Osteocyte (in vitro differentiated cells): ENCODE measurements around the gene ANXA2R. TPM values are rescaled to one million over a fixed set of nuclear protein-coding genes. Genes with fewer than 3 reads are reported as not detected.

ENCODE experiments used
- DNase-seq: peaks from one replicate; pipeline ENCODE4 v3.0.0; 2021; ENCODE audit warnings: mixed read lengths; ENCODE audit not compliant: unreplicated experiment; ENCODE audit errors: extremely low spot score
- H3K27ac Mint-ChIP-seq: one replicate; pipeline ENCODE4 v1.8.0; 2021; ENCODE audit warnings: mild to moderate bottlenecking, mixed read lengths; ENCODE audit not compliant: unreplicated experiment
- H3K27me3 Mint-ChIP-seq: one replicate; pipeline ENCODE4 v1.8.0; 2021; ENCODE audit warnings: mixed read lengths; ENCODE audit not compliant: unreplicated experiment
- H3K36me3 Mint-ChIP-seq: one replicate; pipeline ENCODE4 v1.8.0; 2021; ENCODE audit warnings: mixed read lengths; ENCODE audit not compliant: unreplicated experiment
- H3K4me1 Mint-ChIP-seq: one replicate; pipeline ENCODE4 v1.8.0; 2021; ENCODE audit warnings: mixed read lengths; ENCODE audit not compliant: unreplicated experiment
- H3K4me3 Mint-ChIP-seq: one replicate; pipeline ENCODE4 v1.8.0; 2021; ENCODE audit warnings: mild to moderate bottlenecking, moderate library complexity, mixed read lengths; ENCODE audit not compliant: unreplicated experiment
- H3K9me3 Mint-ChIP-seq: one replicate; pipeline ENCODE4 v1.8.0; 2021; ENCODE audit warnings: mixed read lengths; ENCODE audit not compliant: unreplicated experiment
- CTCF ChIP-seq: fragments of 200-600 bp; sonication (generic); IDR thresholded peaks from 2 replicates; pipeline ENCODE4 v1.5.0; 2021; ENCODE audit warnings: antibody characterized with exemption, mild to moderate bottlenecking, moderate library complexity
- total RNA-seq: library from RNA; stranded (reverse); gene quantifications from 2 replicates; pipeline ENCODE4 v1.2.1, GENCODE V29; 2021

ANXA2R gene
- total RNA-seq, 1 donor from 2014 or later, result 5.3 TPM

GRCh38 chr5:43020399-43020746 is 19.7 kb downstream of the ANXA2R start:
- peaks cover 2% of the 10 kb centered on the region for H3K36me3 Mint-ChIP-seq
- peak overlapping the region; percentile 100 for H3K27ac Mint-ChIP-seq
- no peak for DNase-seq
- H3K4me3 Mint-ChIP-seq, result peak overlapping the region; percentile 94
- H3K4me1 Mint-ChIP-seq, result peaks cover 46% of the 10 kb centered on the region
- no peaks in the 10 kb centered on the region for H3K27me3 Mint-ChIP-seq
- no peaks in the 10 kb centered on the region for H3K9me3 Mint-ChIP-seq
- no peak for TF ChIP-seq CTCF

- peak; percentile 56 for TF ChIP-seq CTCF
- Mint-ChIP-seq H3K4me3 (peak overlapping the region; percentile 94), H3K9me3 (no peaks in the 10 kb centered on the region), H3K27me3 (no peaks in the 10 kb centered on the region), H3K4me1 (peaks cover 51% of the 10 kb centered on the region), H3K27ac (peak overlapping the region; percentile 100), H3K36me3 (peaks cover 2% of the 10 kb centered on the region)
- DNase-seq, result peak; percentile 89
Measured at GRCh38 chr5:43019614-43020398, 20.3 kb downstream of the ANXA2R start.

GRCh38 chr5:43019291-43019613 is 20.9 kb downstream of the ANXA2R start:
- Mint-ChIP-seq H3K36me3 (peaks cover 2% of the 10 kb centered on the region), H3K4me1 (peaks cover 53% of the 10 kb centered on the region), H3K4me3 (peak overlapping the region; percentile 94), H3K27ac (peak overlapping the region; percentile 100), H3K27me3 (no peaks in the 10 kb centered on the region), H3K9me3 (no peaks in the 10 kb centered on the region)
- no peak for TF ChIP-seq CTCF
- no peak for DNase-seq

- H3K9me3 Mint-ChIP-seq, result no peaks in the 10 kb centered on the region
Measured at GRCh38 chr5:43017428-43017815, 22.7 kb downstream of the ANXA2R start.

More at GRCh38 chr5:43017428-43017815, 22.7 kb downstream of the ANXA2R start:
- TF ChIP-seq CTCF, result no peak
- Mint-ChIP-seq H3K27ac (peak overlapping the region; percentile 100), H3K4me3 (peak overlapping the region; percentile 94), H3K27me3 (no peaks in the 10 kb centered on the region), H3K4me1 (peaks cover 53% of the 10 kb centered on the region), H3K36me3 (peaks cover 1% of the 10 kb centered on the region)
- DNase-seq, result no peak
